DND-41 (cell line): ENCODE results near the gene SMARCD3.

Experiments
- EZH2 ChIP-seq: IDR thresholded peaks from 3 replicates; pipeline ENCODE4 v1.6.1; 2012; ENCODE audit warnings: borderline replicate concordance, low read depth, mild to moderate bottlenecking, moderate library complexity, low read length, inconsistent platforms; ENCODE audit not compliant: severe bottlenecking
- TF ChIP-seq, protein P1 (sequence below): IDR thresholded peaks from 2 replicates; pipeline ENCODE4 v1.5.1; 2012; ENCODE audit warnings: borderline replicate concordance, low read length, moderate library complexity, mild to moderate bottlenecking; ENCODE audit not compliant: poor library complexity, severe bottlenecking; ENCODE audit errors: extremely low read depth

DNA sequence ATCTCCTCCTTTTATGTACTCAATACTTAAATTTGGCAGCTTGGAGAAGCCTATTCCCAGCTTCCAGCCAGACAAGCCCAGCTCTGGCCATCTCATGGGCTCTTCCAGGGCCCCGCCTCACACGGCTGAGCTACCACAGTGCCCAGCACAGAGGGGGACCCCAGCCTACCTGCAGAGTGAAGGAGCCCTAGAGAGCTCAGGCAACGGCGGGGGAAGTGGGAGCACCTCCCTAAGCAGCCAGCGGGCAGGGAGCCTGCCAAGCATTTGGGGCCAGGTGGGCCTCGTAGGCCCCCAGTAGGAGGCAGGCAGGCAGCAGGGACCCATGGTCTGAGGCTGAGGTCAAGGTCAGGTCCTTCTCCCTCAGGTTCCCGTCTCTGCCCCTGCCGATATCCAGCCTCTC, 29.1 kb upstream of the SMARCD3 start:
- TF ChIP-seq, protein P1, sequence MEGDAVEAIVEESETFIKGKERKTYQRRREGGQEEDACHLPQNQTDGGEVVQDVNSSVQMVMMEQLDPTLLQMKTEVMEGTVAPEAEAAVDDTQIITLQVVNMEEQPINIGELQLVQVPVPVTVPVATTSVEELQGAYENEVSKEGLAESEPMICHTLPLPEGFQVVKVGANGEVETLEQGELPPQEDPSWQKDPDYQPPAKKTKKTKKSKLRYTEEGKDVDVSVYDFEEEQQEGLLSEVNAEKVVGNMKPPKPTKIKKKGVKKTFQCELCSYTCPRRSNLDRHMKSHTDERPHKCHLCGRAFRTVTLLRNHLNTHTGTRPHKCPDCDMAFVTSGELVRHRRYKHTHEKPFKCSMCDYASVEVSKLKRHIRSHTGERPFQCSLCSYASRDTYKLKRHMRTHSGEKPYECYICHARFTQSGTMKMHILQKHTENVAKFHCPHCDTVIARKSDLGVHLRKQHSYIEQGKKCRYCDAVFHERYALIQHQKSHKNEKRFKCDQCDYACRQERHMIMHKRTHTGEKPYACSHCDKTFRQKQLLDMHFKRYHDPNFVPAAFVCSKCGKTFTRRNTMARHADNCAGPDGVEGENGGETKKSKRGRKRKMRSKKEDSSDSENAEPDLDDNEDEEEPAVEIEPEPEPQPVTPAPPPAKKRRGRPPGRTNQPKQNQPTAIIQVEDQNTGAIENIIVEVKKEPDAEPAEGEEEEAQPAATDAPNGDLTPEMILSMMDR: no peak
- no peak for TF ChIP-seq EZH2
